Measurements from ENCODE around the gene LRRC8C. TPM values are rescaled to one million over a fixed set of nuclear protein-coding genes. Genes with fewer than 3 reads are reported as not detected.

LRRC8C gene
- total RNA-seq, 1 experiment from 2014 or later: 3.5 TPM

- intact Hi-C loops (cut with micrococcal nuclease; ENCODE audit: unreplicated experiment): no loop called here
- H3K9me3 Mint-ChIP-seq (ENCODE audit: low read depth, unreplicated experiment): no peaks in the 10 kb centered on the region
- BruUV-seq (replicated peaks): no TSS peak
- peaks cover 17% of the 10 kb centered on the region for H3K4me1 Mint-ChIP-seq (ENCODE audit: low read depth, unreplicated experiment)
- peaks cover 11% of the 10 kb centered on the region for H3K36me3 Mint-ChIP-seq (ENCODE audit: insufficient read depth, unreplicated experiment)
- H3K27ac Mint-ChIP-seq (ENCODE audit: unreplicated experiment): no peak overlapping the region
- CTCF ChIA-PET: interaction anchor here (0.7 kb wide), 1 partner anchor 14 kb away, joined by 3 read pairs; no protein-coding TSS in a partner anchor
- TF ChIP-seq CTCF (IDR thresholded peaks at IDR 0.05; ENCODE audit: unreplicated experiment): no peak
- no peak for DNase-seq
- H3K4me3 Mint-ChIP-seq (ENCODE audit: low read depth, unreplicated experiment): no peak overlapping the region
- H3K27me3 Mint-ChIP-seq (ENCODE audit: unreplicated experiment): peaks cover 53% of the 10 kb centered on the region
These were observed 134.7 kb downstream of the LRRC8C start for GRCh38 chr1:89767618-89768017.

Other genes with a start within 250 kb of the LRRC8C start
- gene LRRC8B, start 108.3 kb upstream of the LRRC8C start, total RNA-seq (2022): 42.5 and 42.9 TPM in 2 replicates
- 22.3 and 27.8 TPM in 2 replicates for gene LRRC8D, start 187.9 kb downstream of the LRRC8C start, total RNA-seq (2022)

Measured in Calu3 (cell line).